ENCODE results near the gene SLC24A3.

DNA sequence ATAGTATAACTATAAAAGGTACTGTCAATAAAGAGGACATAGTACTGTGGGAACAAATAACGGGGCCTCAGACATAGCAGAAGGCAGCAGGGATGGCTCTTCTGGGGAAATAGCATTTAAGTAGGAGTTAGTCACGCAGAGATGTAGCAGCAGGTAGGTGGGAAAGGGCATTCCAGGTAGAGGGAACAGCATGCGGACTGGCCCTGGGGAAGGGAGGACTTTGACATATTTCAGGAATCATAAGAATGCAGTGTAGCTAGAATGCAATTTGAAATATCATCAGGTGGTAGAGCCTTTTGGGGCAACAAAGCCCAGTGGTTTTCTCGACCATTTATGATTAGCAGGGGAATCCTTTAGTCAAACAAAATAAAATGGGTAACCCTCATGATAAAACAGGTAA, 191.1 kb downstream of the SLC24A3 start:
- no peak for TF ChIP-seq CTCF (IDR thresholded peaks at IDR 0.05; ENCODE audit: low read depth, low read length, poor library complexity, severe bottlenecking)
- TF ChIP-seq EZH2phosphoT487 (IDR thresholded peaks at IDR 0.05; ENCODE audit: borderline replicate concordance, low read length) = no peak

All from DOHH2 (cell line).